SK-N-SH (cell line): Measurements from ENCODE around the gene CSRP1. TPM values are rescaled to one million over a fixed set of nuclear protein-coding genes. Genes with fewer than 3 reads are reported as not detected.

Experiments used
- CTCF ChIA-PET: fragments of 300-600, 350-600 bp; formaldehyde crosslinking; extraction: SDS; loops from one replicate; lab custom pipeline; 2021; lab: Yijun Ruan, JAX
- POLR2A ChIA-PET: fragments of 350-600 bp; sonication (Branson Sonifier 250); formaldehyde crosslinking; extraction: SDS; loops from one replicate; lab custom pipeline; 2020; ENCODE audit warnings: antibody characterized with exemption, inconsistent platforms; lab: Yijun Ruan, JAX
- DNase-seq: peaks from one replicate; pipeline ENCODE4 v3.0.0; 2012
- H2AFZ ChIP-seq: fragments of 200-600 bp; sonication (generic); 2 replicates; pipeline ENCODE4 v1.8.1; 2016; ENCODE audit warnings: antibody characterized with exemption, mild to moderate bottlenecking, low read depth
- H3F3A ChIP-seq: fragments of 200-600 bp; sonication (generic); replicated peaks from 2 replicates; pipeline ENCODE3; 2016; ENCODE audit warnings: antibody characterized with exemption, mild to moderate bottlenecking; ENCODE audit not compliant: insufficient read depth
- H3K27ac ChIP-seq, 2 experiments: fragments of 200-500 bp in 1 of 2; fragments of 200-600 bp in 1 of 2; sonication (Bioruptor generic) in 1 of 2; sonication (generic), shearing (Covaris generic) in 1 of 2; 2 replicates each; pipeline versions ENCODE4 v1.5.1 to v1.6.1; 2014 to 2016; ENCODE audit warnings: low read depth in 2 of 2, inconsistent platforms in 1 of 2, low read length in 1 of 2, mild to moderate bottlenecking in 1 of 2, mixed read lengths in 1 of 2
- H3K27me3 ChIP-seq: fragments of 200-600 bp; sonication (generic), shearing (Covaris generic); 2 replicates; pipeline ENCODE4 v1.6.1; 2016; ENCODE audit warnings: mixed run types; ENCODE audit not compliant: insufficient read depth
- H3K36me3 ChIP-seq, 2 experiments: fragments of 200-500 bp in 1 of 2; fragments of 200-600 bp in 1 of 2; sonication (Bioruptor generic) in 1 of 2; sonication (generic) in 1 of 2; replicated peaks in 1 of 2; 2 replicates each; pipeline versions ENCODE3 to v1.5.1; 2014 to 2016; ENCODE audit warnings: low read length in 1 of 2, mild to moderate bottlenecking in 1 of 2; ENCODE audit not compliant: insufficient read depth in 2 of 2, control insufficient read depth in 1 of 2
- H3K4me1 ChIP-seq, 2 experiments: fragments of 200-500 bp in 1 of 2; fragments of 200-600 bp in 1 of 2; sonication (Bioruptor generic) in 1 of 2; sonication (generic), shearing (Covaris generic) in 1 of 2; 2 replicates each; pipeline versions ENCODE4 v1.5.1 to v1.6.1; 2014 to 2016; ENCODE audit warnings: low read depth in 1 of 2, low read length in 1 of 2, mixed run types in 1 of 2; ENCODE audit not compliant: insufficient read depth in 2 of 2, control insufficient read depth in 1 of 2
- H3K4me2 ChIP-seq: fragments of 200-600 bp; sonication (generic), shearing (Covaris generic); 2 replicates; pipeline ENCODE4 v1.6.1; 2017; ENCODE audit warnings: mixed run types
- H3K4me3 ChIP-seq, 2 experiments: fragments of 200-500 bp in 1 of 2; fragments of 200-600 bp in 1 of 2; sonication (Bioruptor generic) in 1 of 2; sonication (generic), shearing (Covaris generic) in 1 of 2; 2 replicates each; pipeline versions ENCODE4 v1.5.1 to v1.8.1; 2014 to 2016; ENCODE audit warnings: low read depth in 2 of 2, inconsistent platforms in 1 of 2, low read length in 1 of 2, mild to moderate bottlenecking in 1 of 2, mixed read lengths in 1 of 2, moderate library complexity in 1 of 2
- H3K79me2 ChIP-seq: fragments of 200-600 bp; sonication (generic); 2 replicates; pipeline ENCODE4 v1.8.1; 2017; ENCODE audit warnings: mild to moderate bottlenecking; ENCODE audit not compliant: insufficient read depth
- H3K9ac ChIP-seq: fragments of 200-600 bp; sonication (generic); 2 replicates; pipeline ENCODE4 v1.6.1; 2017; ENCODE audit warnings: mixed run types
- H3K9me2 ChIP-seq: fragments of 200-600 bp; sonication (generic); 2 replicates; pipeline ENCODE4 v1.6.1; 2017; ENCODE audit warnings: mixed run types
- H3K9me3 ChIP-seq: fragments of 200-600 bp; sonication (generic); 2 replicates; pipeline ENCODE4 v1.6.1; 2017; ENCODE audit warnings: mixed run types, mild to moderate bottlenecking, moderate library complexity
- H4K20me1 ChIP-seq: fragments of 200-600 bp; sonication (generic); 2 replicates; pipeline ENCODE4 v1.6.1; 2017; ENCODE audit warnings: mild to moderate bottlenecking, mixed run types; ENCODE audit not compliant: insufficient read depth
- CTCF ChIP-seq: fragments of 200-600 bp; sonication (generic); IDR thresholded peaks from 2 replicates; pipeline ENCODE4 v1.6.1; 2017; ENCODE audit warnings: antibody characterized with exemption, mild to moderate bottlenecking, moderate library complexity
- ELF1 ChIP-seq: IDR thresholded peaks from 2 replicates; pipeline ENCODE4 v1.4.0; 2012
- EP300 ChIP-seq, 2 experiments: IDR thresholded peaks; 2 replicates each; pipeline versions ENCODE4 v1.4.0 to v1.6.1; 2012; ENCODE audit warnings: borderline replicate concordance in 1 of 2, low read depth in 1 of 2, low read length in 1 of 2
- FOSL2 ChIP-seq: IDR thresholded peaks from 2 replicates; pipeline ENCODE4 v1.4.0; 2012; ENCODE audit warnings: low read depth, mild to moderate bottlenecking, moderate library complexity, borderline replicate concordance
- GABPA ChIP-seq: IDR thresholded peaks from 2 replicates; pipeline ENCODE4 v1.4.0; 2012; ENCODE audit warnings: low read depth, mild to moderate bottlenecking
- IRF3 ChIP-seq: fragments of 150-350 bp; IDR thresholded peaks from 2 replicates; pipeline ENCODE4 v1.6.1; 2016; ENCODE audit warnings: mild to moderate bottlenecking, low read depth, low read length
- JUND ChIP-seq: IDR thresholded peaks from 2 replicates; pipeline ENCODE4 v1.4.0; 2012
- MAX ChIP-seq: IDR thresholded peaks from 2 replicates; pipeline ENCODE4 v1.4.0; 2012; ENCODE audit warnings: low read depth
- MEF2A ChIP-seq: IDR thresholded peaks from 2 replicates; pipeline ENCODE4 v1.4.0; 2012; ENCODE audit warnings: low read depth, borderline replicate concordance
- MXI1 ChIP-seq: IDR thresholded peaks from 2 replicates; pipeline ENCODE4 v1.6.1; 2012; ENCODE audit warnings: mild to moderate bottlenecking, low read depth, low read length, improper control_type of control experiment
- NFIC ChIP-seq: IDR thresholded peaks from 2 replicates; pipeline ENCODE4 v1.4.0; 2012; ENCODE audit warnings: borderline replicate concordance
- NRF1 ChIP-seq: IDR thresholded peaks from 2 replicates; pipeline ENCODE4 v1.6.1; 2012; ENCODE audit warnings: low read depth, mild to moderate bottlenecking, low read length
- PBX3 ChIP-seq: IDR thresholded peaks from 2 replicates; pipeline ENCODE4; 2012
- RCOR1 ChIP-seq: fragments of 150-350 bp; IDR thresholded peaks from 2 replicates; pipeline ENCODE4 v1.6.1; 2017; ENCODE audit warnings: antibody characterized with exemption, low read length
- SMC3 ChIP-seq: IDR thresholded peaks from 2 replicates; pipeline ENCODE4 v1.6.1; 2012; ENCODE audit warnings: low read depth, low read length, improper control_type of control experiment
- TCF12 ChIP-seq: IDR thresholded peaks from 2 replicates; pipeline ENCODE4 v1.4.0; 2012
- USF1 ChIP-seq: IDR thresholded peaks from 2 replicates; pipeline ENCODE4 v1.4.0; 2012; ENCODE audit warnings: low read depth, borderline replicate concordance
- ZBTB33 ChIP-seq: IDR thresholded peaks from 2 replicates; pipeline ENCODE4 v1.4.0; 2012; ENCODE audit warnings: low read depth, borderline replicate concordance
- WGBS: methylation state at CpG from one replicate; pipeline ENCODE4 v1.1.6; 2017; ENCODE audit warnings: low lambda C conversion rate; 5-methylcytosine and 5-hydroxymethylcytosine counted together
- polyA plus RNA-seq, 3 experiments: library from polyadenylated mRNA; depleted of rRNA; stranded (reverse); fragments of >200 nt; gene quantifications; 2 replicates each; pipeline ENCODE4 v1.2.3, GENCODE V29; 2012

The CSRP1 gene
- polyA plus RNA-seq, 1 of the 3 experiments (the other 2 are of a cell fraction) = 373 TPM

- Histone ChIP-seq H3K9me3 (no peaks in the 10 kb centered on the region), H3K9me2 (no peaks in the 10 kb centered on the region), H3K79me2 (peaks cover 100% of the 10 kb centered on the region), H3K4me3 (0 out of 4 replicates have a peak overlapping the region, but pooled peaks of 1 of the 2 experiments have one; percentile 1), H3K4me2 (peak overlapping the region; percentile 56), H3K36me3 (peaks cover 0 to 8% of the 10 kb centered on the region in 2 experiments), H3K4me1 (peaks cover 44 to 61% of the 10 kb centered on the region in 2 experiments), H3K27ac (peak overlapping the region; percentile 60 to 95), H3K9ac (peak overlapping the region; percentile 47), H3K27me3 (no peaks in the 10 kb centered on the region), H4K20me1 (peaks cover 47% of the 10 kb centered on the region), H3F3A (peaks cover 56% of the 10 kb centered on the region), H2AFZ (no peak overlapping the region)
- ChIA-PET CTCF (interaction anchor here (1.2 to 12.3 kb wide), 6 partner anchors 9 to 240 kb away, joined by 3 to 176 read pairs (median 10); partner anchors contain the start of gene NAV1), POLR2A (no interaction called here)
- TF ChIP-seq NFIC (no peak; the same call in 1 of the 2 replicates), RCOR1 (no peak), NRF1 (no peak), TCF12 (peak; percentile 25), MAX (0 out of 2 replicates have a peak, but pooled peaks have one; percentile 29)
- 46% methylated on average over 4 of the region's 5 CpGs for WGBS
- DNase-seq = peak; percentile 46
These were observed 46.0 kb upstream of the CSRP1 start for GRCh38 chr1:201552941-201553351.

- no peak overlapping the region for H2AFZ ChIP-seq
- peak overlapping the region; percentile 66 to 95 for H3K27ac ChIP-seq
- H3K4me2 ChIP-seq = peak overlapping the region; percentile 56
- WGBS = 72% methylated on average over 12 of the region's 12 CpGs
- H3K9me3 ChIP-seq = no peaks in the 10 kb centered on the region
- ChIA-PET POLR2A (no interaction called here), CTCF (interaction anchor here (0.8 to 4.8 kb wide), 10 partner anchors 8 to 276 kb away, joined by 3 to 22 read pairs (median 6); partner anchors contain the start of gene NAV1)
- peaks cover 36 to 53% of the 10 kb centered on the region in 2 experiments for H3K4me1 ChIP-seq
- peaks cover 48% of the 10 kb centered on the region for H3F3A ChIP-seq
- peak overlapping the region; percentile 47 for H3K9ac ChIP-seq
- peaks cover 0 to 8% of the 10 kb centered on the region in 2 experiments for H3K36me3 ChIP-seq
- DNase-seq = no peak
- no peaks in the 10 kb centered on the region for H3K9me2 ChIP-seq
- peaks cover 54% of the 10 kb centered on the region for H4K20me1 ChIP-seq
- H3K27me3 ChIP-seq = no peaks in the 10 kb centered on the region
- peaks cover 100% of the 10 kb centered on the region for H3K79me2 ChIP-seq
- H3K4me3 ChIP-seq = 0 out of 4 replicates have a peak overlapping the region, but pooled peaks of 1 of the 2 experiments have one; percentile 1
- TF ChIP-seq IRF3 = no peak
- TF ChIP-seq GABPA = no peak
- peak in 1 of 2 experiments; percentile 50; a peak in 1 of 4 replicates for TF ChIP-seq EP300 (IDR thresholded peaks at IDR 0.05; ENCODE audit: borderline replicate concordance in 1 of 2, low read depth in 1 of 2, low read length in 1 of 2)
- no peak for TF ChIP-seq USF1
- peak; percentile 72 for TF ChIP-seq PBX3
- TF ChIP-seq MXI1 = no peak
- TF ChIP-seq MEF2A = no peak
- no peak for TF ChIP-seq SMC3
- peak; percentile 21; the same call in 1 of the 2 replicates for TF ChIP-seq NFIC
- peak; percentile 71 for TF ChIP-seq TCF12
- no peak for TF ChIP-seq ZBTB33
- no peak for TF ChIP-seq NRF1
- no peak for TF ChIP-seq CTCF
- peak; percentile 59; the same call in 1 of the 2 replicates for TF ChIP-seq FOSL2
- TF ChIP-seq JUND = peak; percentile 67
- no peak for TF ChIP-seq ELF1
- TF ChIP-seq RCOR1 = no peak
These were observed 45.2 kb upstream of the CSRP1 start for GRCh38 chr1:201551877-201552731.
